HG03025 (cell line): Measurements from ENCODE around the gene SLC22A3.
"Not testable (repeated sequence)": the region's sequence is repeated elsewhere in the genome, so short reads cannot be mapped to it uniquely, and the experiment has no call there.

Source experiments
- ATAC-seq: cut with Tn5 transposase; IDR thresholded peaks from one replicate; pipeline ENCODE4 v1.9.1; 2021; ENCODE audit warnings: mild to moderate bottlenecking, moderate library complexity; ENCODE audit not compliant: unreplicated experiment, low FRiP score

SLC22A3 gene

GRCh38 chr6:160431791-160432404 is 83.7 kb downstream of the SLC22A3 start:
- no peak for ATAC-seq

- ATAC-seq: no peak
These were observed 87.8 kb downstream of the SLC22A3 start for GRCh38 chr6:160435935-160436334.

- ATAC-seq: no peak
These were observed 89.0 kb downstream of the SLC22A3 start for GRCh38 chr6:160437154-160437553.

- ATAC-seq: no peak
These were observed 89.6 kb downstream of the SLC22A3 start for GRCh38 chr6:160437775-160438174.

- ATAC-seq: no peak
These were observed 90.3 kb downstream of the SLC22A3 start for GRCh38 chr6:160438481-160438880.

GRCh38 chr6:160439751-160440150 is 91.6 kb downstream of the SLC22A3 start:
- ATAC-seq: no peak

GRCh38 chr6:160442151-160442550 is 94.0 kb downstream of the SLC22A3 start:
- no peak for ATAC-seq

GRCh38 chr6:160445130-160445529 is 97.0 kb downstream of the SLC22A3 start:
- no peak for ATAC-seq

GRCh38 chr6:160447350-160447749 is 99.2 kb downstream of the SLC22A3 start:
- ATAC-seq: no peak

- not testable (repeated sequence) for ATAC-seq
These were observed 101.6 kb downstream of the SLC22A3 start for GRCh38 chr6:160449787-160450186.

GRCh38 chr6:160450849-160451248 is 102.7 kb downstream of the SLC22A3 start:
- ATAC-seq: no peak

GRCh38 chr6:160454303-160454702 is 106.1 kb downstream of the SLC22A3 start:
- no peak for ATAC-seq

- no peak for ATAC-seq
These were observed 106.9 kb downstream of the SLC22A3 start for GRCh38 chr6:160455081-160455480.

GRCh38 chr6:160455541-160456213 is 107.5 kb downstream of the SLC22A3 start:
- ATAC-seq: peak; percentile 45

GRCh38 chr6:160456214-160456546 is 108.0 kb downstream of the SLC22A3 start:
- ATAC-seq: no peak

GRCh38 chr6:160457823-160458222 is 109.6 kb downstream of the SLC22A3 start:
- no peak for ATAC-seq

GRCh38 chr6:160461641-160462040 is 113.5 kb downstream of the SLC22A3 start:
- no peak for ATAC-seq

- no peak for ATAC-seq
These were observed 113.9 kb downstream of the SLC22A3 start for GRCh38 chr6:160462116-160462515.

GRCh38 chr6:160462551-160463109 is 114.5 kb downstream of the SLC22A3 start:
- peak; percentile 77 for ATAC-seq

GRCh38 chr6:160464744-160465143 is 116.6 kb downstream of the SLC22A3 start:
- no peak for ATAC-seq

- ATAC-seq: not testable (repeated sequence)
These were observed 119.2 kb downstream of the SLC22A3 start for GRCh38 chr6:160467261-160467871.

- ATAC-seq: no peak
These were observed 121.0 kb downstream of the SLC22A3 start for GRCh38 chr6:160469153-160469552.
